ENCODE measurements around the gene MAN1A2.

The MAN1A2 gene

DNA sequence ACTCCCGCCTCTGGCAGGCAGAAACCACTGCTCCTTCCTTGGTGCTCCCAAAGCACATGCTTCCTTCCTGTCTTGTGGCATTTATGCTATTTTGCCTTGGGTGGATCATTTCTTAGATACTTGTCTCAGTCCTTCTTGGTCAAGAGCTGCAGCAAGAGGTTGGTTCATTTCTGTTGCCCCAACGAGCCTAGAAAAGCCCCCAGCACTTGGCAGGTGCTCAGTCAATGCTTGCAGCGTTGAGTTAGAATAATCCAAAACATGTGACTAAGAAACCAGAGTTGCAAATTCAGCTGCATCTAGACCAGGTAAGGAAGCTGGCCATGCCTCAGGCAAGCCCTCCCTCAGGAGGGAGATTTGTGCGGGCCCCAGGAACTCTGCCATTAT, 196.2 kb downstream of the MAN1A2 start:
- Histone ChIP-seq H4K20me1 (ENCODE audit: control insufficient read depth, insufficient read depth, low read depth, low read length) (no peaks in the 10 kb centered on the region), H3K79me2 (ENCODE audit: control insufficient read depth, low read length) (no peaks in the 10 kb centered on the region), H3F3A (ENCODE audit: control insufficient read depth, insufficient read depth) (no peaks in the 10 kb centered on the region), H3K9me2 (replicated peaks; ENCODE audit: control insufficient read depth, low read length) (no peaks in the 10 kb centered on the region), H3K27me3 (ENCODE audit: control insufficient read depth, low read length) (no peaks in the 10 kb centered on the region), H3K27ac (ENCODE audit: low read depth, low read length) (no peak overlapping the region), H3K9me3 (ENCODE audit: control insufficient read depth, insufficient read depth, low read length) (no peaks in the 10 kb centered on the region), H3K4me3 (ENCODE audit: low read length) (no peak overlapping the region), H3K36me3 (ENCODE audit: control insufficient read depth, low read length) (no peaks in the 10 kb centered on the region), H3K4me2 (ENCODE audit: low read length) (no peak overlapping the region), H3K4me1 (ENCODE audit: control insufficient read depth, low read length) (no peaks in the 10 kb centered on the region)
- no peak for TF ChIP-seq EZH2phosphoT487 (IDR thresholded peaks at IDR 0.05; ENCODE audit: borderline replicate concordance, low read length)

DNA sequence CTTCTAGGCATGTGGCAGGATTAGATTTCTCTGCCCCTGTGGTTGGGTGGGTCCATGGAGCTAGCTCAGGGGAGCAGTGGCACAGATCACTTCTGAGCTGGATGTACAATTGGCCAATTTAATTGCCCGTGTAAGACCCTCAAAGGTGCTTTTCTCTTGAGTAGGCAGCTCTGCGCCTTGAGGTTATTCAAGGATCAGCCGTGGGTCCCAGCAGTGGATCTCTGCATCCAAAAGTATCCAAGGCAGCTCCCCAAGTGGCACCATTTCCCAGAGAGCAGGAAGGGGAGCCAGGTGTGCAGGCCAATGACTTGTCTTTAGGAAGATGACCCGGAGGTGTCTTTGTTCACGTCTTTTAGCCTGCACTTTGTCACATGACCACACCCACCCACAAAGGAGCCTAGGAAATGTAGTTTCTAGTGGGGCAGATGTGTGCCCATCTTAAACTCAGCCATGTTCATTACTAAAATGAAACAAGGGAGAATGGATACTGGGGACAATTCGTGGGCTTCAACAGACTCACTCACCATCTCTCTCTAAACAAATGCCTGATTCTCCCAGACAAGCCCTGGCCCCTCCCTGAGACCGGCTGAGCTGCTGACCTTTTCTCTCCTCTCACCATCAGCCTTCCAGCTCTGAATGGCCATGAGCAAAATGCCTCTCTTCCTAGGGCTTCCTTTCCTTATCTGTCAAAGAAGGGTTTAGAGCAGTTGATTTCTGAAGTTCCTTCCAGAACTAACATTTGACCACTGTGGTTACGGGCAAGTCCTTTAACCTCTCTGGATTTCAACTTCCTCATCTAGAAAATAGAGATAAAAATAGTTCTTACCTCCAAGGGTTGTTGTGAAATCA, 197.2 kb downstream of the MAN1A2 start:
- Histone ChIP-seq H3F3A (ENCODE audit: control insufficient read depth, insufficient read depth) (no peaks in the 10 kb centered on the region), H3K27ac (ENCODE audit: low read depth, low read length) (no peak overlapping the region), H3K4me2 (ENCODE audit: low read length) (no peak overlapping the region), H4K20me1 (ENCODE audit: control insufficient read depth, insufficient read depth, low read depth, low read length) (no peaks in the 10 kb centered on the region), H3K4me3 (ENCODE audit: low read length) (no peak overlapping the region), H3K79me2 (ENCODE audit: control insufficient read depth, low read length) (no peaks in the 10 kb centered on the region), H3K36me3 (ENCODE audit: control insufficient read depth, low read length) (no peaks in the 10 kb centered on the region), H3K27me3 (ENCODE audit: control insufficient read depth, low read length) (no peaks in the 10 kb centered on the region), H3K4me1 (ENCODE audit: control insufficient read depth, low read length) (no peaks in the 10 kb centered on the region), H3K9me2 (replicated peaks; ENCODE audit: control insufficient read depth, low read length) (no peaks in the 10 kb centered on the region), H3K9me3 (ENCODE audit: control insufficient read depth, insufficient read depth, low read length) (no peaks in the 10 kb centered on the region)
- TF ChIP-seq, protein P1, sequence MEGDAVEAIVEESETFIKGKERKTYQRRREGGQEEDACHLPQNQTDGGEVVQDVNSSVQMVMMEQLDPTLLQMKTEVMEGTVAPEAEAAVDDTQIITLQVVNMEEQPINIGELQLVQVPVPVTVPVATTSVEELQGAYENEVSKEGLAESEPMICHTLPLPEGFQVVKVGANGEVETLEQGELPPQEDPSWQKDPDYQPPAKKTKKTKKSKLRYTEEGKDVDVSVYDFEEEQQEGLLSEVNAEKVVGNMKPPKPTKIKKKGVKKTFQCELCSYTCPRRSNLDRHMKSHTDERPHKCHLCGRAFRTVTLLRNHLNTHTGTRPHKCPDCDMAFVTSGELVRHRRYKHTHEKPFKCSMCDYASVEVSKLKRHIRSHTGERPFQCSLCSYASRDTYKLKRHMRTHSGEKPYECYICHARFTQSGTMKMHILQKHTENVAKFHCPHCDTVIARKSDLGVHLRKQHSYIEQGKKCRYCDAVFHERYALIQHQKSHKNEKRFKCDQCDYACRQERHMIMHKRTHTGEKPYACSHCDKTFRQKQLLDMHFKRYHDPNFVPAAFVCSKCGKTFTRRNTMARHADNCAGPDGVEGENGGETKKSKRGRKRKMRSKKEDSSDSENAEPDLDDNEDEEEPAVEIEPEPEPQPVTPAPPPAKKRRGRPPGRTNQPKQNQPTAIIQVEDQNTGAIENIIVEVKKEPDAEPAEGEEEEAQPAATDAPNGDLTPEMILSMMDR (IDR thresholded peaks at IDR 0.05; ENCODE audit: low read depth, low read length, poor library complexity, severe bottlenecking): no peak
- no peak for TF ChIP-seq EZH2phosphoT487 (IDR thresholded peaks at IDR 0.05; ENCODE audit: borderline replicate concordance, low read length)

DNA sequence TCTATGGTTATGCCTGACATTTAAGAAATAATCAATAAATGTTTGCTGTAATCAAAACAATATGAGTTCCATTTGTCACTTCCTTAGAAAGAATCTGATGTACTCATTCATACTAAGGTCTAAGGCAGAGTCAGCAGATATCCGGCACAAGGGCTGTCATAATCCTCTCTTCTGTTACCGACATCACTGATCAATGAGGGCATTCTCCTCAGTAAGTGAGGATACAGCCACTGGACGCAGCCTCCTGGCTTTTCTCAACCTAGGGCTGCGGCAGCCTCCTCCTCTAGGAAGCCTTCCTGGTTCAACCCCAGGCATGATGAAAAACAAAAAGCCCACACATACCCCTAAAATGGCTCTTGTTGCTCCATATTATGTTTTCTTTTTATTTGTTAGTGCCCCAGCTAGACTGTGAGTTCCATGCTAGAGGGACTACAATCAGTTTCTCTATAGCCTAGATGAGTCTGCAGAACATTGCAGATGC, 197.9 kb downstream of the MAN1A2 start:
- no peak for TF ChIP-seq EZH2phosphoT487 (IDR thresholded peaks at IDR 0.05; ENCODE audit: borderline replicate concordance, low read length)
- TF ChIP-seq, protein P1 (IDR thresholded peaks at IDR 0.05; ENCODE audit: low read depth, low read length, poor library complexity, severe bottlenecking): no peak
- Histone ChIP-seq H3K9me3 (ENCODE audit: control insufficient read depth, insufficient read depth, low read length) (no peaks in the 10 kb centered on the region), H3K27me3 (ENCODE audit: control insufficient read depth, low read length) (no peaks in the 10 kb centered on the region), H3K36me3 (ENCODE audit: control insufficient read depth, low read length) (no peaks in the 10 kb centered on the region), H3K4me3 (ENCODE audit: low read length) (no peak overlapping the region), H3K9me2 (replicated peaks; ENCODE audit: control insufficient read depth, low read length) (no peaks in the 10 kb centered on the region), H3F3A (ENCODE audit: control insufficient read depth, insufficient read depth) (no peaks in the 10 kb centered on the region), H3K4me2 (ENCODE audit: low read length) (no peak overlapping the region), H3K79me2 (ENCODE audit: control insufficient read depth, low read length) (no peaks in the 10 kb centered on the region), H3K4me1 (ENCODE audit: control insufficient read depth, low read length) (no peaks in the 10 kb centered on the region), H3K27ac (ENCODE audit: low read depth, low read length) (no peak overlapping the region), H4K20me1 (ENCODE audit: control insufficient read depth, insufficient read depth, low read depth, low read length) (no peaks in the 10 kb centered on the region)

DNA sequence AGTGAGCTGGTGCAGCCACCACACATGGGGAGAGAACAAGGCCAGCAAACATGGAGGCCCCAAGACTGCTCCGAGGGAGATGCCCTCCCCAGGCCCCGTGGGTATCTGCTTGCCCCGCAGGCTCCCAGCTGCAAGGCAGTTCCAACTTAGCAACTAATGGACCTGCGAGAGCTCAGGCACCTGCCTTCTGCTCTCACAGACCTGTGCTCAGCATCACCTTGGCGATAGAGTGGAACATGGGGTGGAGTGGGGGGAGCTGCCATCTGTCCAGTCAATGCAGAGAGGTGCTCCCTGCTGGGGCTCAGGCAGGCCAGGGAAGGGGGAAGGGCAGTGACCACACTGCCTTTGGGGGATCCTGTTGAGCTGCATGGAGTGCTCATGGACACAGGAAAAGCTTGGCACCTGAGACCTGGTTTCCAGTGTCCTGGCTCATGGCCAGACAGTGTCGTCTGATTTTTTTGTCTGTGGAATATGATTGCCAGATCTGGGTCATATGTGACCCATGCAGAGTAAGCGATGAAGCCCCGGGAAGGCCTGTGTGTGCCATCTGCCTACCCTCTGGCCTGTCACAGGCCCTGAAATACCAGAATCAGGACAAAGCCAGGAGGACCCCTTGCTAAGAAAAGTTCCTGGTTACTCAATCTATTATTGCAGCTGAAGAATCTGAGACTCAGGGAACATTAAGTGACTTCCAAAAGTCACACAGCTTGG, 198.7 kb downstream of the MAN1A2 start:
- TF ChIP-seq EZH2phosphoT487 (IDR thresholded peaks at IDR 0.05; ENCODE audit: borderline replicate concordance, low read length): no peak
- TF ChIP-seq, protein P1 (IDR thresholded peaks at IDR 0.05; ENCODE audit: low read depth, low read length, poor library complexity, severe bottlenecking): no peak
- no peaks in the 10 kb centered on the region for H3K4me1 ChIP-seq (ENCODE audit: control insufficient read depth, low read length)
- H3K9me3 ChIP-seq (ENCODE audit: control insufficient read depth, insufficient read depth, low read length): no peaks in the 10 kb centered on the region
- H3F3A ChIP-seq (ENCODE audit: control insufficient read depth, insufficient read depth): no peaks in the 10 kb centered on the region
- no peak overlapping the region for H3K4me2 ChIP-seq (ENCODE audit: low read length)
- no peaks in the 10 kb centered on the region for H3K9me2 ChIP-seq (replicated peaks; ENCODE audit: control insufficient read depth, low read length)
- H3K27ac ChIP-seq (ENCODE audit: low read depth, low read length): no peak overlapping the region
- no peaks in the 10 kb centered on the region for H3K36me3 ChIP-seq (ENCODE audit: control insufficient read depth, low read length)
- no peaks in the 10 kb centered on the region for H3K79me2 ChIP-seq (ENCODE audit: control insufficient read depth, low read length)
- no peak overlapping the region for H3K4me3 ChIP-seq (ENCODE audit: low read length)
- H4K20me1 ChIP-seq (ENCODE audit: control insufficient read depth, insufficient read depth, low read depth, low read length): no peaks in the 10 kb centered on the region
- no peaks in the 10 kb centered on the region for H3K27me3 ChIP-seq (ENCODE audit: control insufficient read depth, low read length)
